Coronary artery (tissue), 2 donors: ENCODE measurements around the gene NAAA.
"Not testable (repeated sequence)": the region's sequence is repeated elsewhere in the genome, so short reads cannot be mapped to it uniquely, and the experiment has no call there.

Experiments used
- DNase-seq: peaks from one replicate; pipeline ENCODE4 v3.0.0-alpha.2; 2017; ENCODE audit warnings: low spot score
- H3K27ac ChIP-seq, 2 donors: fragments of 200-600 bp; sonication (generic); one replicate each; pipeline ENCODE4 v1.5.1; 2016 to 2019
- H3K4me3 ChIP-seq: fragments of 200-600 bp; sonication (generic); 2 replicates; pipeline ENCODE4 v1.5.1; 2016; ENCODE audit warnings: mild to moderate bottlenecking, moderate library complexity
- CTCF ChIP-seq: fragments of 200-600 bp; sonication (generic); IDR thresholded peaks from one replicate; pipeline ENCODE4 v1.5.1; 2019; ENCODE audit warnings: antibody characterized with exemption

Gene NAAA

DNA sequence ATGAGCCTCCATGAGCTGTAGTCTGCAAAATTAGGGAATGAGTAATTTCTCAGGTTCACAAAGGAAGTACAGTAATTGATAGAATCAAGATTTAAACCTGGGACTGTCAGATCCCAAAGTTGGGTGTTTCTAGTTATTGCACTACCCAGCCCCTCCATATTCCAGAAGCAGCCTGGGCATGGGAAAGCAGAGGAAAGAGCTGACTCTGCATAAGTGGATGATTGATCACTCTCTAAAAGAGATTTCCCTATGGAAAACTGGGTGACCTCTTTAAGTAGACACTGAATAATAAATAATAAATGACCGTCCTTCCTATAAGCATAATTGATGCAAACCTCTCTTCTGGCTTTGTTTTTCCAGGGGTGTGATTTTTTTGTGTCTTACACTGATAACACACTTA is 5.2 kb downstream of the NAAA start:
- TF ChIP-seq CTCF: no peak
- DNase-seq: no peak
- Histone ChIP-seq H3K27ac (no peak overlapping the region), H3K4me3 (no peak overlapping the region)

- TF ChIP-seq CTCF: no peak
- no peak for DNase-seq
- Histone ChIP-seq H3K4me3 (no peak overlapping the region), H3K27ac (no peak overlapping the region)
Measured at GRCh38 chr4:75930152-75930551, 10.7 kb downstream of the NAAA start.

- DNase-seq, H3K4me3 ChIP-seq, H3K27ac ChIP-seq: not testable (repeated sequence)
Measured at GRCh38 chr4:75924916-75925315, 15.9 kb downstream of the NAAA start.

- no peak for TF ChIP-seq CTCF
- Histone ChIP-seq H3K27ac (no peak overlapping the region), H3K4me3 (no peak overlapping the region)
- no peak for DNase-seq
Measured at GRCh38 chr4:75924309-75924827, 16.4 kb downstream of the NAAA start.

- no peak overlapping the region for H3K27ac ChIP-seq
- TF ChIP-seq CTCF: no peak
- no peak overlapping the region for H3K4me3 ChIP-seq
- DNase-seq: no peak
Measured at GRCh38 chr4:75922588-75922987, 18.2 kb downstream of the NAAA start.

DNA sequence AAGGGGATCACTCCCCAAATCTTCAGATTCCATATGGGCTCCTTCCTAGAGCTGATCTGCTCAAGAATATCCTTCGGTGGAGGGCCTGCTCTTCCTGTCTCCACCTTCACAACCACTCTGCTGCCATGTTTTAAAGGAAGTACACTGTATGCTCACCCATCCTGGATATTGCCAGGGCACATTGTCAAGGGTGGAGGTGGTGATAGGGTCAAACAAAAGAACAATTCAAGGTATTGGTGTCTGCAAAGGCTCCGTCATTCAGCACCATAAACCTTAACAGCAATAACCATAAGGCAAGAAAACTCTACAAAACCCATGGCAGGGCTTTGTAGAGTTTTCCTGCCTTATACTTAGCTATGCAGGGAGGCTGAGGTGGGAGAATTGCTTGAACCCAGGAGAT is 18.9 kb downstream of the NAAA start:
- DNase-seq: no peak
- no peak overlapping the region for H3K4me3 ChIP-seq
- TF ChIP-seq CTCF: no peak
- no peak overlapping the region for H3K27ac ChIP-seq

GRCh38 chr4:75920327-75920726 is 20.5 kb downstream of the NAAA start:
- no peak for DNase-seq
- Histone ChIP-seq H3K4me3 (no peak overlapping the region), H3K27ac (no peak overlapping the region)
- no peak for TF ChIP-seq CTCF

GRCh38 chr4:75919920-75920319 is 20.9 kb downstream of the NAAA start:
- DNase-seq: no peak
- H3K27ac ChIP-seq: no peak overlapping the region

More at GRCh38 chr4:75919920-75920319, 20.9 kb downstream of the NAAA start:
- TF ChIP-seq CTCF: no peak
- no peak overlapping the region for H3K4me3 ChIP-seq
